Stimulated activated CD4-positive, alpha-beta T cell treated with anti-CD3 and anti-CD28 coated beads, Interleukin-12 subunit alpha, Interleukin-12 subunit beta, amount 100 ng/mL, for 24 hours (primary cell): ENCODE measurements around the gene GATAD2A.
A peak's percentile ranks its signal among the peaks of the same experiment; 100 is the strongest.
"Not testable (repeated sequence)": the region's sequence is repeated elsewhere in the genome, so short reads cannot be mapped to it uniquely, and the experiment has no call there.

Source experiments
- DNase-seq, 2 experiments: peaks; one replicate each; pipeline ENCODE4 v3.0.0-alpha.2; 2020; ENCODE audit warnings: low read depth in 2 of 2

Gene GATAD2A

GRCh38 chr19:19446655-19447437 lies 41.4 kb downstream of the GATAD2A start:
- DNase-seq, result no peak

GRCh38 chr19:19447536-19448237 lies 42.2 kb downstream of the GATAD2A start:
- no peak for DNase-seq

- no peak for DNase-seq
Observed at GRCh38 chr19:19448238-19448544, 42.7 kb downstream of the GATAD2A start.

GRCh38 chr19:19451429-19452242 lies 46.2 kb downstream of the GATAD2A start:
- no peak for DNase-seq

GRCh38 chr19:19452243-19453124 lies 47.0 kb downstream of the GATAD2A start:
- no peak for DNase-seq

- DNase-seq, result no peak
Observed at GRCh38 chr19:19453125-19453454, 47.6 kb downstream of the GATAD2A start.

GRCh38 chr19:19455166-19455919 lies 49.9 kb downstream of the GATAD2A start:
- not testable (repeated sequence) for DNase-seq

GRCh38 chr19:19457671-19458070 lies 52.2 kb downstream of the GATAD2A start:
- no peak for DNase-seq

GRCh38 chr19:19458110-19458816 lies 52.8 kb downstream of the GATAD2A start:
- no peak for DNase-seq

GRCh38 chr19:19459073-19459472 lies 53.6 kb downstream of the GATAD2A start:
- DNase-seq, result no peak

GRCh38 chr19:19459707-19460251 lies 54.3 kb downstream of the GATAD2A start:
- DNase-seq, result peak; percentile 40 to 65

- DNase-seq, result no peak
Observed at GRCh38 chr19:19460258-19460731, 54.8 kb downstream of the GATAD2A start.

GRCh38 chr19:19460761-19461265 lies 55.3 kb downstream of the GATAD2A start:
- peak; percentile 44 to 59 for DNase-seq

- DNase-seq, result no peak
Observed at GRCh38 chr19:19461306-19461670, 55.8 kb downstream of the GATAD2A start.

- no peak for DNase-seq
Observed at GRCh38 chr19:19461671-19462622, 56.5 kb downstream of the GATAD2A start.

GRCh38 chr19:19463348-19464117 lies 58.1 kb downstream of the GATAD2A start:
- DNase-seq, result no peak

- no peak for DNase-seq
Observed at GRCh38 chr19:19464339-19465098, 59.0 kb downstream of the GATAD2A start.
